H1 (cell line): Measurements from ENCODE around the gene SGCD. TPM values are rescaled to one million over a fixed set of nuclear protein-coding genes. Genes with fewer than 3 reads are reported as not detected.

Source experiments
- CTCF ChIA-PET: fragments of 300-600 bp; sonication (Branson Sonifier 250); formaldehyde crosslinking; loops from one replicate; lab custom pipeline; 2021; ENCODE audit not compliant: partially characterized antibody; lab: Charles Lee
- POLR2A ChIA-PET: fragments of 300-600 bp; sonication (Branson Sonifier 250); formaldehyde crosslinking; loops from one replicate; lab custom pipeline; 2021; ENCODE audit warnings: inconsistent platforms; ENCODE audit not compliant: partially characterized antibody; lab: Charles Lee
- DNase-seq, 2 experiments: peaks; one replicate each; pipeline versions ENCODE4 v3.0.0 to v3.0.0-alpha.2; 2010 to 2022; ENCODE audit warnings: low spot score in 2 of 2, low read depth in 1 of 2, mixed read lengths in 1 of 2
- FAIRE-seq: peaks from 2 replicates; lab custom pipeline; 2011; peaks lifted over from hg19 to GRCh38; lab: Jason Lieb, UNC
- H2AFZ ChIP-seq: 2 replicates; pipeline ENCODE4 v1.8.1; 2012; ENCODE audit warnings: low read length, inconsistent platforms
- H2AK5ac ChIP-seq: 2 replicates; pipeline ENCODE4 v1.6.1; 2013; ENCODE audit warnings: low read depth, low read length
- H2BK120ac ChIP-seq: replicated peaks from 2 replicates; pipeline ENCODE3; 2013; ENCODE audit warnings: low read depth, low read length, inconsistent platforms
- H2BK12ac ChIP-seq: 2 replicates; pipeline ENCODE4 v1.6.1; 2013; ENCODE audit warnings: low read depth, low read length
- H2BK15ac ChIP-seq: 2 replicates; pipeline ENCODE4 v1.6.1; 2013; ENCODE audit warnings: low read length
- H2BK20ac ChIP-seq: 2 replicates; pipeline ENCODE4 v1.6.1; 2013; ENCODE audit warnings: low read length
- H2BK5ac ChIP-seq: 2 replicates; pipeline ENCODE4 v1.6.1; 2013; ENCODE audit warnings: low read depth, low read length
- H3K14ac ChIP-seq: 2 replicates; pipeline ENCODE4 v1.6.1; 2013; ENCODE audit warnings: inconsistent platforms; ENCODE audit not compliant: insufficient read length
- H3K18ac ChIP-seq: 2 replicates; pipeline ENCODE4 v1.6.1; 2013; ENCODE audit warnings: low read length; ENCODE audit errors: extremely low read depth
- H3K23ac ChIP-seq: 2 replicates; pipeline ENCODE4 v1.6.1; 2013; ENCODE audit warnings: inconsistent platforms; ENCODE audit not compliant: insufficient read length
- H3K23me2 ChIP-seq: 2 replicates; pipeline ENCODE4 v1.6.1; 2013; ENCODE audit warnings: low read depth, low read length
- H3K27ac ChIP-seq: 2 replicates; pipeline ENCODE4 v1.6.1; 2011; ENCODE audit warnings: low read depth, low read length, inconsistent platforms
- H3K27me3 ChIP-seq, 4 experiments: replicated peaks in 1 of 4; 1 replicate in 1 of 4; 2 replicates in 3 of 4; pipeline versions ENCODE4 v1.6.1 to v1.8.1; 2011 to 2013; ENCODE audit warnings: low read length in 3 of 4, mild to moderate bottlenecking in 3 of 4, inconsistent platforms in 2 of 4, mixed read lengths in 2 of 4, moderate library complexity in 1 of 4; ENCODE audit not compliant: control insufficient read depth in 3 of 4, insufficient read depth in 3 of 4; ENCODE audit errors: extremely low read depth in 1 of 4
- H3K36me3 ChIP-seq, 4 experiments: 2 replicates each; pipeline versions ENCODE4 v1.6.1 to v1.8.1; 2011 to 2013; ENCODE audit warnings: mild to moderate bottlenecking in 4 of 4, low read length in 3 of 4, moderate library complexity in 2 of 4, control low read depth in 1 of 4, inconsistent platforms in 1 of 4; ENCODE audit not compliant: insufficient read depth in 4 of 4, control insufficient read depth in 2 of 4
- H3K4ac ChIP-seq: replicated peaks from 2 replicates; pipeline ENCODE3; 2013; ENCODE audit warnings: low read length, low read depth, mixed read lengths, inconsistent platforms; ENCODE audit not compliant: insufficient read length
- H3K4me1 ChIP-seq, 4 experiments: replicated peaks in 1 of 4; 1 replicate in 1 of 4; 2 replicates in 3 of 4; pipeline versions ENCODE4 v1.6.1 to v1.8.1; 2011 to 2013; ENCODE audit warnings: low read length in 3 of 4, inconsistent platforms in 2 of 4, mixed read lengths in 1 of 4; ENCODE audit not compliant: insufficient read depth in 4 of 4, control insufficient read depth in 3 of 4
- H3K4me2 ChIP-seq, 2 experiments: 2 replicates each; pipeline versions ENCODE4 v1.6.1 to v1.8.1; 2011 to 2013; ENCODE audit warnings: low read depth in 2 of 2, low read length in 2 of 2, control low read depth in 1 of 2, inconsistent platforms in 1 of 2, mild to moderate bottlenecking in 1 of 2; ENCODE audit not compliant: insufficient read depth in 1 of 2
- H3K4me3 ChIP-seq, 4 experiments: fragments of 200-600, 300-600 bp in 1 of 4; sonication (generic), shearing (Covaris generic), sonication (Bioruptor Twin) in 1 of 4; 2 replicates each; pipeline versions ENCODE4 v1.5.1 to v1.8.1; 2011 to 2016; ENCODE audit warnings: low read length in 4 of 4, low read depth in 3 of 4, control low read depth in 2 of 4, inconsistent platforms in 2 of 4, mild to moderate bottlenecking in 2 of 4, mixed read lengths in 1 of 4, moderate library complexity in 1 of 4; ENCODE audit not compliant: insufficient read depth in 2 of 4; ENCODE audit errors: extremely low read depth in 1 of 4
- H3K56ac ChIP-seq: replicated peaks from 2 replicates; pipeline ENCODE3; 2013; ENCODE audit warnings: low read depth, mild to moderate bottlenecking, mixed read lengths, low read length, inconsistent platforms; ENCODE audit not compliant: insufficient read length
- H3K79me1 ChIP-seq: 2 replicates; pipeline ENCODE4 v1.6.1; 2013; ENCODE audit warnings: low read depth, low read length, control low read depth
- H3K79me2 ChIP-seq, 2 experiments: 2 replicates each; pipeline versions ENCODE4 v1.6.1 to v1.8.1; 2012 to 2013; ENCODE audit warnings: low read length in 2 of 2, mild to moderate bottlenecking in 2 of 2, inconsistent platforms in 1 of 2; ENCODE audit not compliant: insufficient read depth in 2 of 2, control insufficient read depth in 1 of 2
- H3K9ac ChIP-seq, 4 experiments: replicated peaks in 1 of 4; 1 replicate in 1 of 4; 2 replicates in 3 of 4; pipeline versions ENCODE4 v1.6.1 to v1.8.1; 2011 to 2013; ENCODE audit warnings: low read depth in 3 of 4, low read length in 3 of 4, control low read depth in 2 of 4, mild to moderate bottlenecking in 2 of 4, moderate library complexity in 2 of 4, inconsistent platforms in 1 of 4; ENCODE audit errors: extremely low read depth in 1 of 4
- H3K9me3 ChIP-seq, 2 experiments: 2 replicates each; pipeline versions ENCODE4 v1.6.1 to v1.8.1; 2012 to 2013; ENCODE audit warnings: mild to moderate bottlenecking in 2 of 2, moderate library complexity in 2 of 2, control low read depth in 1 of 2, inconsistent platforms in 1 of 2, low read depth in 1 of 2, low read length in 1 of 2, mixed read lengths in 1 of 2; ENCODE audit not compliant: insufficient read depth in 2 of 2
- H4K20me1 ChIP-seq, 2 experiments: replicated peaks in 1 of 2; 2 replicates each; pipeline versions ENCODE3 to v1.8.1; 2011 to 2013; ENCODE audit warnings: inconsistent platforms in 2 of 2, low read length in 2 of 2, mild to moderate bottlenecking in 1 of 2; ENCODE audit not compliant: insufficient read depth in 2 of 2, control insufficient read depth in 1 of 2
- H4K5ac ChIP-seq: 2 replicates; pipeline ENCODE4 v1.6.1; 2013; ENCODE audit warnings: low read length, low read depth, mixed read lengths, inconsistent platforms; ENCODE audit not compliant: insufficient read length
- H4K8ac ChIP-seq: 2 replicates; pipeline ENCODE4 v1.8.0; 2013; ENCODE audit warnings: mild to moderate bottlenecking, moderate library complexity, low read length, inconsistent platforms; ENCODE audit not compliant: insufficient read depth; ENCODE audit errors: extremely low read depth
- H4K91ac ChIP-seq: replicated peaks from 2 replicates; pipeline ENCODE3; 2013; ENCODE audit warnings: low read length, mixed read lengths, inconsistent platforms; ENCODE audit not compliant: insufficient read length
- ASH2L ChIP-seq: fragments of 200-600, 300-600 bp; sonication (generic); IDR thresholded peaks from one replicate; pipeline ENCODE4 v1.7.1; 2017; ENCODE audit warnings: low read length
- BRCA1 ChIP-seq: IDR thresholded peaks from 2 replicates; pipeline ENCODE4 v1.6.1; 2012; ENCODE audit warnings: low read depth, low read length, improper control_type of control experiment
- CREB1 ChIP-seq: IDR thresholded peaks from 2 replicates; pipeline ENCODE4 v1.6.1; 2012; ENCODE audit warnings: inconsistent platforms
- CTBP2 ChIP-seq: IDR thresholded peaks from 2 replicates; pipeline ENCODE4 v1.7.0; 2011; ENCODE audit warnings: borderline replicate concordance, mild to moderate bottlenecking, moderate library complexity, mixed read lengths, low read length; ENCODE audit not compliant: insufficient read depth, insufficient read length
- FOSL1 ChIP-seq: IDR thresholded peaks from 2 replicates; pipeline ENCODE4 v1.6.1; 2011; ENCODE audit warnings: mild to moderate bottlenecking, low read depth, low read length, moderate library complexity; ENCODE audit not compliant: insufficient read depth
- MAFK ChIP-seq: IDR thresholded peaks from 2 replicates; pipeline ENCODE4 v1.6.1; 2012; ENCODE audit warnings: low read depth, mild to moderate bottlenecking, improper control_type of control experiment, low read length
- NRF1 ChIP-seq: IDR thresholded peaks from 2 replicates; pipeline ENCODE4 v1.6.1; 2011; ENCODE audit warnings: mild to moderate bottlenecking, low read depth, low read length, improper control_type of control experiment
- POLR2AphosphoS5 ChIP-seq: IDR thresholded peaks from 2 replicates; pipeline ENCODE4 v1.6.1; 2011; ENCODE audit warnings: low read depth, low read length
- POU5F1 ChIP-seq: IDR thresholded peaks from 2 replicates; pipeline ENCODE4 v1.6.1; 2011; ENCODE audit warnings: low read depth, mild to moderate bottlenecking, low read length, moderate library complexity
- RAD21 ChIP-seq, 2 experiments: IDR thresholded peaks in 1 of 2; conservative IDR thresholded peaks in 1 of 2; 2 replicates each; pipeline ENCODE4 v1.6.1; 2011; ENCODE audit warnings: low read depth in 2 of 2, low read length in 2 of 2, improper control_type of control experiment in 1 of 2, inconsistent platforms in 1 of 2, mild to moderate bottlenecking in 1 of 2, moderate library complexity in 1 of 2
- RNF2 ChIP-seq: fragments of 200-900, 300-1000 bp; sonication (generic); IDR thresholded peaks from 2 replicates; pipeline ENCODE4 v1.7.1; 2016; ENCODE audit warnings: borderline replicate concordance, low read depth, mild to moderate bottlenecking, antibody characterized with exemption, low read length; ENCODE audit not compliant: poor library complexity, severe bottlenecking; ENCODE audit errors: missing control alignments
- RXRA ChIP-seq: IDR thresholded peaks from 2 replicates; pipeline ENCODE4 v1.6.1; 2011; ENCODE audit warnings: low read depth, mild to moderate bottlenecking, low read length, moderate library complexity; ENCODE audit not compliant: insufficient read depth
- polyA plus RNA-seq, 7 experiments: library from polyadenylated mRNA; depleted of rRNA in 3 of 7; stranded (reverse) in 5 of 7; unstranded in 2 of 7; fragments of >200 nt in 5 of 7; fragments of 200-250 nt in 2 of 7; gene quantifications; 1 replicate in 5 of 7; 2 replicates in 1 of 7; 4 replicates in 1 of 7; pipeline versions ENCODE4 v1.2.1 to v1.2.3, GENCODE V29; 2011 to 2013; ENCODE audit warnings: missing spikeins in 2 of 7, mixed read lengths in 2 of 7
- total RNA-seq: library from RNA; stranded (reverse); fragmentation: NEBNext Ultra II Directional; extraction: Animal tissue kit (Norgen Biotek cat#: 25700); gene quantifications from 2 replicates; pipeline ENCODE4 v1.2.1, GENCODE V29; 2021

Gene SGCD
- total and polyA plus RNA-seq, 2 of the 8 experiments (the other 6 are each of a cell fraction or from before 2014, with no cell fraction given): 0.04 to 0.08 TPM

DNA sequence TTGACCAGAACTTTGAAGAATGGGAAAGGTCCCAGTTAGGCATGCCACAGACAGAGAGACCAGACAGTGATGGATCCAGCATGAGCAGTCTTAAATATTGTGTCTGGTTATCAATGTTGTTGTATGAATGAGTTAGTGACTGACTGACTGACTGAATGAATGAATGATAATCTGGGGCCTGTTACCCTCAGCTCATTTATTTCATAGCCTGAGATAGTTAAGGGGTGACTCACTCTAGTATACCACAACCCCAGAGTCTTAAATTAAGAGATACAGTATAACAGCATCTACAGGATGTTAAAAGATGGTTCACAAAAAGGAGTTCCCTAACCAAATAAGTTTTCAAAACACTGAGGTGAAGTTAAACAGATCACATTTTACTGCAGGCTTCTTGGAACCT is 133.5 kb downstream of the SGCD start:
- no peaks in the 10 kb centered on the region for H3K23me2 ChIP-seq
- H3K36me3 ChIP-seq: no peaks in the 10 kb centered on the region
- no peaks in the 10 kb centered on the region for H3K79me2 ChIP-seq
- no peak overlapping the region for H3K18ac ChIP-seq
- DNase-seq (no peak), FAIRE-seq (no peak)
- no peak overlapping the region for H3K4ac ChIP-seq
- no peak overlapping the region for H2BK5ac ChIP-seq
- H2BK120ac ChIP-seq: no peak overlapping the region
- H2BK12ac ChIP-seq: no peak overlapping the region
- H2BK20ac ChIP-seq: no peak overlapping the region
- CTCF ChIA-PET: no interaction called here
- no peak overlapping the region for H4K91ac ChIP-seq
- H2AK5ac ChIP-seq: no peak overlapping the region
- no peaks in the 10 kb centered on the region for H3K9me3 ChIP-seq
- TF ChIP-seq RXRA: no peak
- TF ChIP-seq FOSL1: no peak
- TF ChIP-seq ASH2L: no peak
- TF ChIP-seq POU5F1: no peak
- TF ChIP-seq POLR2AphosphoS5: no peak
- TF ChIP-seq CREB1: no peak
- no peak for TF ChIP-seq BRCA1
- TF ChIP-seq CTBP2: no peak
- TF ChIP-seq NRF1: no peak
- TF ChIP-seq MAFK: no peak
- no peak for TF ChIP-seq RAD21 (IDR thresholded peaks at IDR 0.05 in 1 of 2, conservative IDR thresholded peaks at IDR 0.05 in 1 of 2; ENCODE audit: low read depth in 2 of 2, low read length in 2 of 2)
- no peak for TF ChIP-seq RNF2
- TF ChIP-seq, all 59 proteins: peak for 0
- H4K8ac ChIP-seq: no peak overlapping the region
- H2AFZ ChIP-seq: no peak overlapping the region
- H3K4me2 ChIP-seq: no peak overlapping the region
- no peaks in the 10 kb centered on the region for H4K20me1 ChIP-seq
- H3K56ac ChIP-seq: no peak overlapping the region
- no peak overlapping the region for H4K5ac ChIP-seq
- H3K27me3 ChIP-seq: no peaks in the 10 kb centered on the region
- POLR2A ChIA-PET: no interaction called here
- no peak overlapping the region for H3K9ac ChIP-seq
- no peaks in the 10 kb centered on the region for H3K4me1 ChIP-seq
- no peak overlapping the region for H2BK15ac ChIP-seq
- H3K14ac ChIP-seq: no peak overlapping the region
- H3K27ac ChIP-seq: no peak overlapping the region
- H3K79me1 ChIP-seq: no peaks in the 10 kb centered on the region
- no peak overlapping the region for H3K4me3 ChIP-seq
- H3K23ac ChIP-seq: no peak overlapping the region
